Stimulated activated CD4-positive, alpha-beta T cell treated with anti-CD3 and anti-CD28 coated beads, Interleukin-2, amount 100 ng/mL, for 48 hours (primary cell): ENCODE data around the gene CD209.

Source experiments
- DNase-seq, 2 donors: peaks; one replicate each; pipeline ENCODE4 v3.0.0-alpha.2; 2020

CD209 gene

GRCh38 chr19:7736148-7736547 lies 11.2 kb downstream of the CD209 start:
- no peak for DNase-seq

- no peak for DNase-seq
These were observed 12.8 kb downstream of the CD209 start for GRCh38 chr19:7734220-7735203.

- no peak for DNase-seq
These were observed 14.0 kb downstream of the CD209 start for GRCh38 chr19:7733376-7733775.

- no peak for DNase-seq
These were observed 15.3 kb downstream of the CD209 start, which contains the start of gene CLEC4G for GRCh38 chr19:7732045-7732444. CLEC4G (minus strand) TSS chr19:7732110; CDS start chr19:7732102, 8 bp downstream.

- DNase-seq: no peak
These were observed 15.7 kb downstream of the CD209 start for GRCh38 chr19:7731615-7732014.

GRCh38 chr19:7731218-7731595 lies 16.1 kb downstream of the CD209 start:
- DNase-seq: no peak

- no peak for DNase-seq
These were observed 16.8 kb downstream of the CD209 start for GRCh38 chr19:7730286-7731217.

- no peak for DNase-seq
These were observed 17.5 kb downstream of the CD209 start for GRCh38 chr19:7729831-7730285.

- no peak for DNase-seq
These were observed 18.1 kb downstream of the CD209 start for GRCh38 chr19:7729211-7729610.

GRCh38 chr19:7725791-7726190 lies 21.5 kb downstream of the CD209 start:
- no peak for DNase-seq

- no peak for DNase-seq
These were observed 25.1 kb downstream of the CD209 start for GRCh38 chr19:7722231-7722651.

GRCh38 chr19:7720351-7720750 lies 27.0 kb downstream of the CD209 start:
- DNase-seq: no peak

- DNase-seq: no peak
These were observed 28.7 kb downstream of the CD209 start for GRCh38 chr19:7718668-7719067.

- DNase-seq: no peak
These were observed 30.6 kb downstream of the CD209 start for GRCh38 chr19:7716762-7717161.

- no peak for DNase-seq
These were observed 31.7 kb downstream of the CD209 start for GRCh38 chr19:7715671-7716070.

GRCh38 chr19:7710616-7711015 lies 36.7 kb downstream of the CD209 start:
- DNase-seq: no peak

- no peak for DNase-seq
These were observed 37.3 kb downstream of the CD209 start for GRCh38 chr19:7709932-7710460.

GRCh38 chr19:7706955-7707456 lies 40.3 kb downstream of the CD209 start:
- no peak for DNase-seq

- DNase-seq: no peak
These were observed 41.0 kb downstream of the CD209 start for GRCh38 chr19:7706188-7706954.

- peak; percentile 56 to 61 for DNase-seq
These were observed 41.7 kb downstream of the CD209 start for GRCh38 chr19:7705387-7706187.
